Kidney (tissue), 14 donors: ENCODE results near the gene CNDP1. TPM values are rescaled to one million over a fixed set of nuclear protein-coding genes. Genes with fewer than 3 reads are reported as not detected.
A peak's percentile ranks its signal among the peaks of the same experiment; 100 is the strongest.

ENCODE experiments used
- DNase-seq, 5 donors: peaks; one replicate each; pipeline ENCODE4 v3.0.0-alpha.2; 2013 to 2020
- FAIRE-seq: peaks from 2 replicates; lab custom pipeline; 2012; peaks lifted over from hg19 to GRCh38; lab: Jason Lieb, UNC
- H3K27ac ChIP-seq, 2 donors: one replicate each; pipeline ENCODE4 v1.7.0; 2013; ENCODE audit warnings: low read depth in 2 of 2, low read length in 2 of 2, inconsistent platforms in 1 of 2
- H3K27me3 ChIP-seq: one replicate; pipeline ENCODE4 v1.7.1; 2013; ENCODE audit warnings: low read length, inconsistent platforms; ENCODE audit not compliant: control insufficient read depth, insufficient read depth
- H3K36me3 ChIP-seq, 3 donors: one replicate each; pipeline versions ENCODE4 v1.7.0 to v1.7.1; 2013; ENCODE audit warnings: low read length in 3 of 3, control low read depth in 1 of 3, inconsistent platforms in 1 of 3; ENCODE audit not compliant: insufficient read depth in 3 of 3, control insufficient read depth in 2 of 3
- H3K4me1 ChIP-seq, 3 donors: one replicate each; pipeline versions ENCODE4 v1.7.0 to v1.7.1; 2013; ENCODE audit warnings: low read length in 3 of 3, inconsistent platforms in 1 of 3, low read depth in 1 of 3; ENCODE audit not compliant: control insufficient read depth in 2 of 3, insufficient read depth in 2 of 3
- H3K4me3 ChIP-seq, 3 donors: one replicate each; pipeline versions ENCODE4 v1.7.0 to v1.8.1; 2013; ENCODE audit warnings: low read length in 3 of 3, control low read depth in 1 of 3, inconsistent platforms in 1 of 3
- H3K9ac ChIP-seq, 3 donors: one replicate each; pipeline versions ENCODE4 v1.7.0 to v1.7.1; 2013; ENCODE audit warnings: low read length in 3 of 3, control low read depth in 1 of 3, inconsistent platforms in 1 of 3
- H3K9me3 ChIP-seq, 3 donors: one replicate each; pipeline versions ENCODE4 v1.7.0 to v1.7.1; 2013; ENCODE audit warnings: low read length in 3 of 3, control low read depth in 1 of 3, inconsistent platforms in 1 of 3; ENCODE audit not compliant: control insufficient read depth in 2 of 3, insufficient read depth in 1 of 3
- CTCF ChIP-seq: IDR thresholded peaks from 3 replicates; pipeline ENCODE4 v1.5.1; 2012; ENCODE audit warnings: mild to moderate bottlenecking, moderate library complexity, borderline replicate concordance; ENCODE audit not compliant: insufficient read depth; ENCODE audit errors: extremely low read depth
- intact Hi-C: fragments of 100-400 bp; cut with DNase I; formaldehyde crosslinking; loops from one replicate; pipeline ENCODE4 v1.11.1; 2022
- polyA plus RNA-seq: library from polyadenylated mRNA; stranded (reverse); fragments of 350-450 nt; fragmentation: Illumina TruSeq; extraction: RNeasy Lipid Tissue Mini Kit (QIAGEN cat#74804); gene quantifications from one replicate; pipeline ENCODE4 v1.2.3, GENCODE V29; 2014; ENCODE audit warnings: low read depth, low replicate concordance; ENCODE audit not compliant: insufficient read depth
- total RNA-seq: library from RNA; stranded (reverse); fragmentation: NEBNext Ultra II Directional; extraction: Animal tissue kit (Norgen Biotek cat#: 25700); gene quantifications from one replicate; pipeline ENCODE4 v1.2.1, GENCODE V29; 2021
- donor health status: control.
- donor health status: control.
- donor health status: control.
- donor health status: control.
- donor health status: control.
- donor health status: DM: yes; HTN: yes; CAD: no.
- donor health status: Normal renal cell carcinoma (clear cell type).

CNDP1 gene
- total and polyA plus RNA-seq, 2 donors from 2014 or later = 1.4 to 2.9 TPM

- Histone ChIP-seq H3K27me3 (no peaks in the 10 kb centered on the region), H3K27ac (no peak overlapping the region), H3K36me3 (no peaks in the 10 kb centered on the region), H3K9ac (no peak overlapping the region), H3K4me1 (peaks cover 4 to 22% (median 19%) of the 10 kb centered on the region in 3 donors), H3K4me3 (no peak overlapping the region), H3K9me3 (no peaks in the 10 kb centered on the region)
- FAIRE-seq (no peak), DNase-seq (no peak)
- TF ChIP-seq CTCF = no peak
- intact Hi-C loops = loop anchor here (5.0 kb wide), 1 partner anchor 142 kb away; no protein-coding TSS in a partner anchor
Measured at GRCh38 chr18:74494514-74494913, 39.8 kb upstream of the CNDP1 start.

GRCh38 chr18:74495581-74496507 is 38.5 kb upstream of the CNDP1 start, which contains the start of gene CNDP2:
Gene CNDP2, plus strand, starts transcription at chr18:74496363. Its CDS starts 3,611 bp downstream, at chr18:74499974.
- Histone ChIP-seq H3K9me3 (no peaks in the 10 kb centered on the region), H3K4me1 (peaks cover 4 to 23% (median 22%) of the 10 kb centered on the region in 3 donors), H3K9ac (peak within 1 kb of the TSS; percentile 70 to 85 (median 77)), H3K27ac (peak within 1 kb of the TSS; percentile 95 to 97), H3K4me3 (peak within 1 kb of the TSS; percentile 77 to 96 (median 83)), H3K36me3 (no peaks in the 10 kb centered on the region), H3K27me3 (no peaks in the 10 kb centered on the region)
- FAIRE-seq = peak; percentile 98
- peak; percentile 100 for DNase-seq
- intact Hi-C loops = no loop called here
- TF ChIP-seq CTCF = no peak

GRCh38 chr18:74496508-74497323 is 37.6 kb upstream of the CNDP1 start:
- Histone ChIP-seq H3K27ac (peak overlapping the region; percentile 95 to 97), H3K27me3 (no peaks in the 10 kb centered on the region), H3K36me3 (peaks cover 0 to 6% (median 2%) of the 10 kb centered on the region in 3 donors), H3K4me1 (peaks cover 4 to 25% (median 22%) of the 10 kb centered on the region in 3 donors), H3K4me3 (peak overlapping the region; percentile 69 to 74 (median 74)), H3K9me3 (no peaks in the 10 kb centered on the region), H3K9ac (peak overlapping the region; percentile 12 to 70 (median 65))
- no peak for TF ChIP-seq CTCF
- FAIRE-seq = no peak
- DNase-seq = peak; percentile 42 to 92 (median 70)
- intact Hi-C loops = no loop called here
